GM13976 (cell line): ENCODE data around the gene BBS1.

Experiments
- DNase-seq: peaks from one replicate; pipeline ENCODE4 v3.0.0; 2012; ENCODE audit warnings: low spot score
- in situ Hi-C: fragments of 300-500 bp; cut with MboI; formaldehyde crosslinking; loops from one replicate; pipeline ENCODE4 v1.12.0; 2022; ENCODE audit warnings: low sequenced_read_pairs, mixed read lengths, inconsistent platforms; ENCODE audit not compliant: unreplicated experiment
- TF ChIP-seq, protein P1 (sequence below): IDR thresholded peaks from 2 replicates; pipeline ENCODE4 v1.5.1; 2012; ENCODE audit warnings: borderline replicate concordance, mild to moderate bottlenecking; ENCODE audit not compliant: insufficient read depth; ENCODE audit errors: extremely low read depth, missing control alignments, control extremely low read depth

The BBS1 gene

GRCh38 chr11:66509131-66509561 is 1.3 kb upstream of the BBS1 start:
- no peak for DNase-seq
- TF ChIP-seq, protein P1, sequence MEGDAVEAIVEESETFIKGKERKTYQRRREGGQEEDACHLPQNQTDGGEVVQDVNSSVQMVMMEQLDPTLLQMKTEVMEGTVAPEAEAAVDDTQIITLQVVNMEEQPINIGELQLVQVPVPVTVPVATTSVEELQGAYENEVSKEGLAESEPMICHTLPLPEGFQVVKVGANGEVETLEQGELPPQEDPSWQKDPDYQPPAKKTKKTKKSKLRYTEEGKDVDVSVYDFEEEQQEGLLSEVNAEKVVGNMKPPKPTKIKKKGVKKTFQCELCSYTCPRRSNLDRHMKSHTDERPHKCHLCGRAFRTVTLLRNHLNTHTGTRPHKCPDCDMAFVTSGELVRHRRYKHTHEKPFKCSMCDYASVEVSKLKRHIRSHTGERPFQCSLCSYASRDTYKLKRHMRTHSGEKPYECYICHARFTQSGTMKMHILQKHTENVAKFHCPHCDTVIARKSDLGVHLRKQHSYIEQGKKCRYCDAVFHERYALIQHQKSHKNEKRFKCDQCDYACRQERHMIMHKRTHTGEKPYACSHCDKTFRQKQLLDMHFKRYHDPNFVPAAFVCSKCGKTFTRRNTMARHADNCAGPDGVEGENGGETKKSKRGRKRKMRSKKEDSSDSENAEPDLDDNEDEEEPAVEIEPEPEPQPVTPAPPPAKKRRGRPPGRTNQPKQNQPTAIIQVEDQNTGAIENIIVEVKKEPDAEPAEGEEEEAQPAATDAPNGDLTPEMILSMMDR: no peak
- in situ Hi-C loops: no loop called here

- DNase-seq: no peak
- in situ Hi-C loops: no loop called here
- TF ChIP-seq, protein P1: no peak
Measured at GRCh38 chr11:66510990-66511339, 530 bp downstream of the BBS1 start.

DNA sequence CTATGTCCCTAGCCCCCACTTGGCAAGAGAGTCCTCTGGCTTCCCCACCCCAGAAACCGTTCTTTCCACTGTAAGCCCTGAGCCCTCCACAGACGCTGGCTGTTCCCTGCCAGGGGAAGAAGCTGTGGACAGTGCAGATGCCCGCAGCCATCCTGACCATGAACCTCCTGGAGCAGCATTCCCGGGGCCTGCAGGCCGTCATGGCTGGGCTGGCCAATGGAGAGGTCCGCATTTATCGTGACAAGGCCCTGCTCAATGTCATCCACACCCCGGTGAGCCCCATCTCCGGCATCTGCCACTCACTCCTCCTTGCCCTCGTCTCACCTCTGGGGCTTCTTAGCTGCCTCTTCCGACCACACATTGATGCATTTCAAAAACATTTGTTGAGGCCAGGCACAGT is 13.2 kb downstream of the BBS1 start:
- in situ Hi-C loops: no loop called here
- TF ChIP-seq, protein P1: no peak
- DNase-seq: no peak

- no peak for DNase-seq
- in situ Hi-C loops: no loop called here
- TF ChIP-seq, protein P1: no peak
Measured at GRCh38 chr11:66524304-66525040, 14.0 kb downstream of the BBS1 start.

- DNase-seq: no peak
- TF ChIP-seq, protein P1: no peak
- in situ Hi-C loops: no loop called here
Measured at GRCh38 chr11:66529069-66529468, 18.6 kb downstream of the BBS1 start.

DNA sequence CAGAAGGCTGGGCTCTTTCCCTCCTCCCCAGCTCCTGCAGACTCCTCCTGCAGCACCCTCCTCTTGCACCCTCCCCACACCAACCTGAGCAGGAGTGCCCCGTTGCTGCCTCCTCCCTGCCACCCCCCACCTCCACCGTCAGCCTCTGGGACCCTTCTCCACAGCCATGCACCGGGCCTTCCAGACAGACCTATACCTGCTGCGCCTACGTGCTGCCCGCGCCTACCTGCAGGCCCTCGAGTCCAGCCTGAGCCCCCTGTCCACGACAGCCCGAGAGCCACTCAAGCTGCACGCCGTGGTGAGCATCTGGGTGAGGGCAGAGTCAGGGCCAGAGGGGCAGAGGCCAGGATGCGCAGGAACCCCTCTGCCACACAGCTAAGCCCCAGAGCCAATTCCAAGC is 19.2 kb downstream of the BBS1 start:
- TF ChIP-seq, protein P1: no peak
- no peak for DNase-seq
- in situ Hi-C loops: no loop called here
